ENCODE measurements around the gene SCGB3A1.

Gene SCGB3A1, protein sequence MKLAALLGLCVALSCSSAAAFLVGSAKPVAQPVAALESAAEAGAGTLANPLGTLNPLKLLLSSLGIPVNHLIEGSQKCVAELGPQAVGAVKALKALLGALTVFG

DNA sequence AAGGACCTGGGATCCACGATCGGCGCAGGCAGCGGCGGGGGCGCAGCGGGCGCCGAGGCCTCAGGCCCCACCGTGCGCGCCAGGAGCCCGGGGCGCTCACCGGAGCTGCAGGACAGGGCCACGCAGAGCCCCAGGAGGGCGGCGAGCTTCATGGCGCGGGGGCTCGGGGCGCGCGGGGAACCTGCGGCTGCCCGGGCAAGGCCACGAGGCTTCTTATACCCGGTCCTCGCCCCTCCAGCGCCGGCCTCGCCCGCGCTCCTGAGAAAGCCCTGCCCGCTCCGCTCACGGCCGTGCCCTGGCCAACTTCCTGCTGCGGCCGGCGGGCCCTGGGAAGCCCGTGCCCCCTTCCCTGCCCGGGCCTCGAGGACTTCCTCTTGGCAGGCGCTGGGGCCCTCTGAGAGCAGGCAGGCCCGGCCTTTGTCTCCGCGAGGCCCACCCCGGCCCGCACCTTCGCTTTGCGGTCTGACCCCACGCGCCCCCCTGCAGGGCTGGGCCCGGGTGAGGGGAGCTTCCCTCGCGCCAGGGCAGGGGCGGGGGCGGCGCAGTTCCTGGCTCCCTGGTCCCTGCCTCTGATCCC lies at the start of gene SCGB3A1:
TSS of gene SCGB3A1 (minus strand) at position 189 of the 577 bp plus-strand sequence. CDS start at position 152, 37 bp downstream.
- DNase-seq = no peak

- no peak for DNase-seq
Observed at GRCh38 chr5:180640611-180640860, 49.2 kb upstream of the SCGB3A1 start.

- no peak for DNase-seq
Observed at GRCh38 chr5:180639741-180640610, 48.7 kb upstream of the SCGB3A1 start.

- DNase-seq = no peak
Observed at GRCh38 chr5:180639287-180639686, 48.0 kb upstream of the SCGB3A1 start.

GRCh38 chr5:180637962-180638680 lies 46.8 kb upstream of the SCGB3A1 start:
- DNase-seq = no peak

- DNase-seq = no peak
Observed at GRCh38 chr5:180636403-180637075, 45.2 kb upstream of the SCGB3A1 start.

DNA sequence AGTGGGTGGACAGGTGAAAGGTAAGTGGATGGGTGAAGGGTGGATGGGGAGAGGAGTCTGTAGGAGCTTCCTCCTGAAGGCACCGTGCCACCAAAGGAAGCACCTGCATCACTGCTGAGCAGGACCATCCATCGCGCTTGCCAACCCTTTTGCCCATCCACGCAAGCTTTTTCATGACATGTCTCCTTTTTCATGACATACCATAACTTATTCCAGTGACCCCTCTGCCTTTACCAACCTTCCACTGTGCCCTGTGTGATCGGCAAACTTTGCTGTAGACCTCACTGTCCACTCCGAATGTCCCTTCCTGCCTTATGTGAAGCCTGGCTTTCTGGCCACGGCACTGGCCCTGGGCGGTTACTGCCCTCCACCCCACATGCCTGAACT lies 44.7 kb upstream of the SCGB3A1 start:
- no peak for DNase-seq

DNA sequence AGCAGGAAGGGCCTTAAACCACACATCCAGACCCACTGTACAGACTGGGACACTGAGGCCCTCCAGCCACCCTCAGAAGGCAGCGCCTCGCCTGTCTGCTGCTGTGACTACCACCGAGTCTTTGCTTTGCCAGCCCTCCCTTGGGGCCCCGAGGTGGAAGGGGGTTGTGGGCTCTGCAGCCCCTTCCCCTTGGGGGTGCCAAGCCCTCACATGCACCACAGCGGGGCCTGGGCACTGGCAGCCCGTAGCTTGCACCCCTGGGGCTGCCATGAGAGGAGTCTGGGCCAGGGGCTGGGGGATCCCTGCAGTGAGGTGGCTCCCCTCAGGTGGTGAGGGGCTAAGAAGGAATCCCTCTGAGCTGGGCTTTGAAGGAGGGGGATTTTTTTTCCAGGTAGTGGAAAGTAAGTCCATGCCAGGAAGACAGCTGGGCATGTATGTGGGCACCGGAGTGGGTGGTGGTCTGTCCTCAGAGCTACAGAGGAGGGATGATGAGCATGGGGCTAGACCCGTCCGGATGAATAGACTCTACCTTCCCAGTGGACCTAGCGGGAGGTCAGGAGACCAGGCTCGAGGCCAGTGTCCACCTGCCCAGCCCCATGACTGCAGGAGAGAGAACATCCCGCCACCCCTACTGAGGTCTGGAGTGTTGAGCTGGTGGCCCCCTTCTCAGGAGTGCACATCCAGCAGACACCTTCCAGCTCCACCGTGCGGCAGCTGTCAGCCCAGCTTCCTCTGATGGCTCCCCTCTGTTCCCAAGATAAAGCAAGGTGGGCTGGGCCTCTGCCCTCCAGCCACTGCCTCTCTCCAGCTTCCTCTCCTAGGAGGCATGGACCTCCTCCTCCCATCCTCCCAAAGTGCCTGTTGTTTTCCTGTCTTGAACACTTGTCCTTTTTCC lies 42.2 kb upstream of the SCGB3A1 start:
- no peak for DNase-seq

DNA sequence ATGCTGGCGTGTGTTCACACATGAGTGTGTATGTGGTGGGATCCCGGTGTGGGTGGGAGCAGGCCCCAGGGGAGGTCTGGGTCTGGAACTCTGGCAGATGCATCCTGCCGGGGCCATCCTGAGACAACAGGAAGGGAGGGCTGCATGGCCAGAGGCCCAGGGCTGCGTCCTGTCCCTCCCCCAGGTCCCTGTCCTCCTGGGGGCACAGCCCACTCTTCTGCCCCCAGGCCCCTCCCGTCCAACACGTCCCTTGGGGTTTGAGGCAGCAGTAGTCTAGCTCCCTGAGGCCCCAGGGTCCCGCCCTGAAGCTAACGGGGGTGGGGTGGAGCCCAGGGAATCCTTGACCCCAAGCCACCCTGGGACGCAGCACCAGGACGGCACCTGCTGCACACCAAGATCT lies 41.5 kb upstream of the SCGB3A1 start:
- no peak for DNase-seq

DNA sequence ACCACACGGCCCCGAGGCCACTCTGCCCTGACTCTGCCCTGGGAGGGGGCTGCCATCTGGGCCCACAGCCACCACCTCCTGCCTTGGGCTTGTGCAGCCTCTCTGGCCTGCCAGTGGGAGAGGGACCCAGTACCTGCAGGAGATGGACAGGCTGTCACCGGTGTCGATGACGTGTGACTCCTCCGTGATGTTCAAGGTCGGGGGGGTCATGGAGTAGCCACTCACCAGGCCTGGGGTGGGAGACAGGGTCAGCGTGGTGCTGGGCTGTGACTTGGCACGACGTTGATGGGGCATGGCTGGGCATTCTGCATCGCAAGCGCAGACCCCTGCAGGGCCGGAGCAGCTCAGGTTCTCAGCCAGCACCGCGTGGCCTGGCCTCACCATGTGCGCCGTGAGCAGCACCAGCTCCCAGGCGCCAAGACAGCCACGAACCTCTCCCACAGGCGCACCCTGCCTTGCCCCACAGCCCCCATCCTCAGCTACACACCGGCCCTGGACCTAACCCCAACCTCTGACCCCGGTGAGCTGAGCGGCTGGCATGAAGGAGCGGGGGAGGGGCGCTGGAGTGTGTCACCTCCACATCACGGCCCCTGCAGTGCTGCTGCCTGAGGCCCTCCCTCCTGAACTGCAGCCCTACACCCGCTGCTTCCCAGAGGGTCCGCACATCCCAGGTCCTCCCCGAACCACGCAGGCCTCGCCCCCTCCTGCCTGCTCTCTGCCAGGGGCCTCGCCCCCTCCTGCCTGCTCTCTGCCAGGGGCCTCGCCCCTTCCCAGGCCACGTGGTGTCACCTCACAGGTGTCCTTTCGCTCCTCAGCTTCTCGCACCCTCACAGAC lies 40.5 kb upstream of the SCGB3A1 start:
- DNase-seq = no peak

DNA sequence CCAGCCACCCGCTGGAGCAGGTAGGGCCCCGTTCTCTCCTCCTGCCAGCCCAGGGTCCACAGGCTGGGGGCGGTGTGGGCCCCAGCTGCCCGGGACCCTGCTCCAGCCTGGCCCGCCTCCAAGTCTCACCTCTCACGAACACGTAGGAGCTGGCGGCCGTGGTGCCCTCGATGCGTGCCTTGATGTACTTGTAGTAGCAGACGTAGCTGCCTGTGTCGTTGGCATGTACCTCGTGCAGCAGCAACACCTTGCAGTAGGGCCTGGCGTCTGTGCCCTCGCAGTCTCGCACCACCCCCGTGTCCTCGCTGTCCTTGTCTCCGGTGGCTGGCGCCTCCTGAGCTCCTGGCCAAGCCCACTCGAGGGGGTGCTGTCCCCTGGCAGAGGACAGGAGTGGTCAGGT lies 39.1 kb upstream of the SCGB3A1 start:
- no peak for DNase-seq

DNA sequence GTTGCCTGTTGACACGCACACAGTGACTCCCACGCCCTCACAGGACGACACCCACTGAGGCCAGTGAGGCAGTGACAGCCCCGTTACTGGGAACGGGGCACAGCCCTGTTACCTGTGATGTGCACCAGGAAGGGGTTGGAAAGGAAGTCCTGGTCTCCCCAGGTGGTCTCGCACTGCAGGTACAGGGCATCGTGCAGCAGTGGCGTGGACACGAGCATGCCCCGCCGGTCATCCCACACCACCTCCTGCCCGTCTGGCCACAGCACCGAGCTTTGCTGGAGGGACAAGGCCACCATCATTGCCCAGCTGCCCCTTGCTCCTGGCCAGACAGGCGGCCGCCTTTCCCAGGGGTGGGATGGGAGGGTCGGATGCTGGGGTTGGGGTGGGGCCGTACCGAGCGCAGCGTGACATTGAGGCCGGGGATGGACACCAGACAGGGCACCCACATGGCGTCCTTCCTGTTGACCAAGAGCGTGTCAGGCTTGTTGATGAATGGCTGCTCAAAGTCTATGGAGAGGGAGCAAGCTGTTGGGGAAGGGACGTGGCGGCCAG lies 38.6 kb upstream of the SCGB3A1 start:
- DNase-seq = no peak

DNA sequence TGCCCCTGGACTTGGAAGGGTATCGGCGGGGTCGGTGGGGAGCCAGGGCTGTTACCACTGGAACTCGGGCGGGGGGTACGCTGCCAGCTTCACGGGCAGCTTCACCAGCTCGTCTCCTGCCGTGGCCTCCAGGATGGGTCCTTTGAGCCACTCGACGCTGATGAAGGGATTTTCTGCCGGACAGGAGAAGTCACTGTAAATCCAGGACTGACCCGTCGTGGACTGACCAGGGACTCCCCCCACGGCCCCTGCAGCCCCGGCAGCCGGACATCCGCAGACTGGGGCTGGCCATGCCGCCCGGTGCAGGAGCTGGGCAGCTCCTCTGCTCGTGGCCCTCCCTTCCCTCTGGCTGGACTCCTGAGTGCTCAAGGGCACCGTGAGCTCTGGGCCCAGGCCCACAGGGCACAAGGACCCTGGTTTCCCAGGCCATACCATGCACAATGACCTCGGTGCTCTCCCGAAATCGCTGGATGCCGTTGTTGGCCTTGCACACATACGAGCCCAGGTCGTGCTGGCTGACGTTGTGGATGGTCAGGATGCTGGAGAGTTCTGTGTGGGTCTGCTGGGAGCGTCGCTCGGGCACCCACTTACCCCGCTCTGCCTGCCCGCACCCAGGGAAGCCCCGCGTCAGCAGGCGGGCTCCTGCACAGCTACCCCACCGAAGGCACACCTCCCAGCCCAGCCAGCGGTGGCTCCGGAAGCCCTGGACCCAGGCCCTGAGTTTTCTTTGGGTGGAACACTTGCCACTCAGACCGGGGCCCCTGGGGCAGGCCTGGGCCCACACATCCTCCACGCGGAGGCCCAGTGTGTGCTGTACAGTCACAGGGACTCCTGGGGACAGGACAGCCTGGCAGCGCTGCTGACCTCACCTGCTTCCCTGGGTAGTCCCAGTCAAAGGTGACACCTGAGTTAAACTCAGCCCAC lies 37.8 kb upstream of the SCGB3A1 start:
- no peak for DNase-seq

GRCh38 chr5:180628211-180628610 lies 36.9 kb upstream of the SCGB3A1 start:
- DNase-seq = no peak

- DNase-seq = no peak
Observed at GRCh38 chr5:180627386-180628120, 36.3 kb upstream of the SCGB3A1 start.

DNA sequence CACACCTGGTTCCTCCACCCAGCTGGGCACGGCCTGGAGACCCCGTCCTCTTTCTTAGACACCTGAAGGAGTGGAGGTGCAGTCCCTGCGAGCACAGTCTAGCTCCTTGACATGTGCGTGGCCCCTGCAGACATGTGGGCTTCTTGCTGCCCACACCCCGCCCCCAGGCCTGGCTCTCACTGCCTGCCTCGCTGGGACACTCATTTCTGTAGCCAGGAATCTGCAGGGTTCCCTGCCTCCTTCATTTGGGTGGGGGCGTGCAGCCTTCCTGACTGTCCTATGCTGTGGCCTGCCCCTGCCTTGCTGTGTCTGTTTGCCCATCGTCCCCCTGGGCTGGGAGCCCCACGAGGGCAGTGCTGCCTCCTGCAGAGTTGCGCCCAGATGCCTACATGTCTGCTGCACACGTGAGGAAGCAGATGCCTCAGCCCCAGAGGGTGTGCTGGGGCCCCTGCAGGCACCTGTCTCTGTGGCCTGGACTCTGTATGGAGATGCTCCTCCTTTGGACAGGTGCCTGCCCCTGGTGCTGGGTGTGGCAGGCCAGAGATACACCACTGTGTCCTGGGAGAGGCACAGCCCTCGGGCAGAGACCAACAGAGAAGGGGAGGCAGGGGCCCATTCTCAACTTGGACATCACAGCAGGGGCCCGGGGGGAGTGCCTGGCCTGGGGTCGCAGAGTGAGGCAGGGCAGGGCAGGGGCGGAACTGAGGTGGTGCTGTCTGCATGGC lies 35.5 kb upstream of the SCGB3A1 start:
- no peak for DNase-seq

DNA sequence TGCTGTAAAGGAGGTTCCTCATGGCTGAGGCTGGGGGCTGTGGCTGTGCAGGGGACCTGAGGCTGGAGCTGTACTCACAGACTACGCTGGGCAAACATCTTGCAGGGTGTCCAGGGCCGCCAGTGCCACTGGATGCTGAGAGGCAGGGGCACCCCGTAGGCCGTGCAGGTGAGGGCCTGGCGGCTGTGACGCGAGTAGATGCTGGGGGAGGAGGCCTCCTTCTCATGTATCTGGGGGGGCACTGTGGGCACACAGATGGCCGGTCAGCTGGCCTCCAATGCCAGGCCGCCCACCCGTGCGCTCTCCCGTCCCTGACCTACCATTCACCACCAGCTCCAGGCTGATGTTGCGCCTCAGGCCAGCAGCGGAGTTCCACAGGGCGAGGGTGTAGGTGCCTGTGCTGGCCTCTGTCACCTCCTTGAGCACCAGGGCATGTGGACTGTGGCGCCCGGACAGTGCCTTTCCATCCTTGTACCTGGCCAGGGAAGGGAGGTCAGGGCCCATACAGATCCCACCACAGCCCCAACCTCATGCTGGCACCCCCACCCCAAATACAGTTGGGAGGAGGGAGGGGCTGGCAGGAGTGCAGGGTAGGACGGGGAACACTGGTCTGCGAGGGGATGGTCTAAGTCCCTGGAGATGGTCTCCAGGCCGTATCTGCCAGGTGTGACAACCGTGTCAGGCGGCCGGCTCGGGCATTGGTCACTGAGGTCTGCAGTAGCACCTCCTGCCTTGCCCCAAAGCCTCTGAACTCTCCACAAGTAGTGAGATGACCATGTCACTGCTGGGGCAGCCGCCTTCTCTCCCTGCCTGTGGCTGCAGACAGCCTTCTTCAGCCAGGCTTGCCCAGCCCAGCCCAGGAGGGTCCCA lies 34.7 kb upstream of the SCGB3A1 start:
- DNase-seq = no peak
